Activated CD8-positive, alpha-beta memory T cell treated with anti-CD3 and anti-CD28 coated beads for 1 hour (primary cell): ENCODE results near the gene TMBIM6.

Experiments
- DNase-seq, 2 donors: peaks; one replicate each; pipeline ENCODE4 v3.0.0-alpha.2; 2020; ENCODE audit warnings: low read depth in 1 of 2; ENCODE audit errors: extremely low read depth in 1 of 2

The TMBIM6 gene

DNA sequence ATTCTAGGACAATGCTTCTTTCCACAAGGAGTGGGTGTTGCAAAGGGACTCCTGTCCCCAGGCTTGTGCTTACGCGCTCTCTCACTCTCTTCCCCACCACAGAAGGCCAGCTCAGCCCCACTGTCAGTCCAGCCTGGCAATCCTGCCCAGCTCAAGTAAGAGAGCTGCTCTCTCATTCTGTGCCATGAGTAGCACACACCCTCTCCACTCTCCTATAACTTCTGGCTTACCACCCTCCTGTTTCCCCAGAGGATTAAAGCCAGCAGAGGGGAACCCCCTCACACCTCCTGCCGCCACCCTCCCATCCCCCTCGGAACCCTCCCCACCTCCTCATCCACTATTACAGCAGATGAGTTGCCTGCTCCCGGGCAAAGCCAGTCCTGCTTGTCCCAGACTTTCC is 69.8 kb downstream of the TMBIM6 start:
- no peak for DNase-seq

DNA sequence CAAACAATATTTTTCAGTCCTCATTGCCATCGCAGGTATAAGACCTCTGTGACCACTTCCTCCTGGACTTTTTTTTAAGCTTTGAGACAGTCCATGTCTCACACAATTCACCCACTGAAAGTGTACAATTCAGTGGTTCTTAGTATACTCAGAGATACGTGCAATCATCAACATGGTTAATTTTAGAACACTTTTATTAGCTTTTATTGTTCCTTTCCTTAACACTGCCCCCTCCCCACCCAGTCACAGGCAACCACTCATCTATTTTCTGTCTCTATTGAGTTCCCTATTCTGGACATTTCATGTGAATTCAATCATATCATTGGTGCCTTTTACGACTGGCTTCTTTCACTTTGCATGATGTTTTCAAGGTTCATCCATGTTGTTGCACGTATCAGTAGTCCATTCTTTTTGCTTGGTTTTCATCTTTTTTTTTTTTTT is 70.6 kb downstream of the TMBIM6 start:
- DNase-seq: no peak

DNA sequence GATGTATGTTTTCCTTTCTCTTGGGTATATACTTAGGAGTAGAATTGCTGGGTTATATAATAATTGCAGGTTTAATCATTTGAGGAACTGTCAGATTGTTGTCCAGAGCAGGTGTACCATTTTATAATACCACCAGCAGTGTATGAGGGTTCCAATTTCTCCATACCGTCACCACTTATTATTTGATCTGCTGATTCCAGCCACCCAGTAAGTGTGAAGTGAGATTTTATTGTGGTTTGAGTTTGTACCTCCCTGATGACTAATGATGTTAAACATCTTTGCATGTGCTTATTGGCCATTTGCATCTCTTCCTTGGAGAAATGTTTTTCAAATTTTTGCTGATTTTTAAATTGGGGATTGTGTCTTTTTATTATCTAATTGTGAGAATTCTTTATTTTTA is 71.8 kb downstream of the TMBIM6 start:
- DNase-seq: no peak
